HEK293 (cell line): ENCODE measurements around the gene AARSD1.

ENCODE experiments used
- CTCF ChIA-PET: fragments of 350-600 bp; formaldehyde crosslinking; extraction: SDS; loops from one replicate; lab custom pipeline; 2021; ENCODE audit warnings: antibody characterized with exemption; lab: Yijun Ruan, JAX
- POLR2A ChIA-PET: fragments of 300-600 bp; formaldehyde crosslinking; extraction: SDS; loops from one replicate; lab custom pipeline; 2020; ENCODE audit warnings: antibody characterized with exemption, inconsistent platforms; lab: Yijun Ruan, JAX
- H3K27ac ChIP-seq: fragments of 200-500 bp; sonication (Bioruptor generic); 2 replicates; pipeline ENCODE4 v1.5.1; 2014; ENCODE audit warnings: low read depth, low read length, control low read depth, inconsistent platforms; ENCODE audit errors: extremely low read depth
- H3K36me3 ChIP-seq, 2 experiments: fragments of 200-500 bp in 1 of 2; sonication (Bioruptor generic) in 1 of 2; 1 replicate in 1 of 2; 2 replicates in 1 of 2; pipeline ENCODE4 v1.5.1; 2014 to 2017; ENCODE audit warnings: inconsistent platforms in 2 of 2, low read length in 2 of 2; ENCODE audit not compliant: control insufficient read depth in 2 of 2, insufficient read depth in 1 of 2
- H3K4me1 ChIP-seq: fragments of 200-500 bp; sonication (Bioruptor generic); 2 replicates; pipeline ENCODE4 v1.5.1; 2014; ENCODE audit warnings: mild to moderate bottlenecking, low read length, inconsistent platforms; ENCODE audit not compliant: control insufficient read depth, insufficient read depth
- H3K4me3 ChIP-seq: 2 replicates; pipeline ENCODE4 v1.5.1; 2011; ENCODE audit warnings: low read depth, mild to moderate bottlenecking, control low read depth, low read length, moderate library complexity
- H3K9me3 ChIP-seq: fragments of 200-500 bp; sonication (Bioruptor generic); 2 replicates; pipeline ENCODE4 v1.5.1; 2014; ENCODE audit warnings: low read depth, low read length, inconsistent platforms; ENCODE audit not compliant: control insufficient read depth, insufficient read depth
- FEZF1 ChIP-seq: fragments of 450-650 bp; formaldehyde crosslinking; IDR thresholded peaks from 2 replicates; pipeline ENCODE4 v1.5.1; 2016; ENCODE audit warnings: missing biosample characterization, missing genetic modification characterization
- MZF1 ChIP-seq: fragments of 450-650 bp; formaldehyde crosslinking; IDR thresholded peaks from 2 replicates; pipeline ENCODE4 v1.5.1; 2017; ENCODE audit warnings: missing biosample characterization, missing genetic modification characterization, borderline replicate concordance
- ZFP41 ChIP-seq: fragments of 450-650 bp; formaldehyde crosslinking; IDR thresholded peaks from 2 replicates; pipeline ENCODE4 v1.5.1; 2016; ENCODE audit warnings: missing biosample characterization, missing genetic modification characterization, borderline replicate concordance
- ZNF354C ChIP-seq: fragments of 450-650 bp; formaldehyde crosslinking; IDR thresholded peaks from 2 replicates; pipeline ENCODE4 v1.5.1; 2016; ENCODE audit warnings: missing biosample characterization, missing genetic modification characterization, low read depth, borderline replicate concordance
- ZNF600 ChIP-seq: fragments of 450-650 bp; formaldehyde crosslinking; IDR thresholded peaks from 2 replicates; pipeline ENCODE4 v1.5.1; 2016; ENCODE audit warnings: missing biosample characterization, missing genetic modification characterization
- ZNF747 ChIP-seq: fragments of 450-650 bp; formaldehyde crosslinking; IDR thresholded peaks from 2 replicates; pipeline ENCODE4 v1.5.1; 2016; ENCODE audit warnings: missing biosample characterization, missing genetic modification characterization
- ZNF837 ChIP-seq: fragments of 450-650 bp; formaldehyde crosslinking; IDR thresholded peaks from 2 replicates; pipeline ENCODE4 v1.5.1; 2016; ENCODE audit warnings: missing biosample characterization, missing genetic modification characterization
- TF ChIP-seq, protein P1 (sequence below): fragments of 450-650 bp; formaldehyde crosslinking; IDR thresholded peaks from 2 replicates; pipeline ENCODE4 v1.5.1; 2016; ENCODE audit warnings: missing biosample characterization, missing genetic modification characterization
- TF ChIP-seq, protein P2 (sequence below): fragments of 450-650 bp; formaldehyde crosslinking; IDR thresholded peaks from 2 replicates; pipeline ENCODE4 v1.5.1; 2016; ENCODE audit warnings: missing biosample characterization, missing genetic modification characterization
- TF ChIP-seq, protein P3 (sequence below): fragments of 450-650 bp; formaldehyde crosslinking; IDR thresholded peaks from 2 replicates; pipeline ENCODE4 v1.5.1; 2016; ENCODE audit warnings: missing biosample characterization, missing genetic modification characterization
- TF ChIP-seq, protein P4 (sequence below): fragments of 450-650 bp; IDR thresholded peaks from 2 replicates; pipeline ENCODE4 v1.5.1; 2018; ENCODE audit warnings: missing biosample characterization, mild to moderate bottlenecking, missing genetic modification characterization
- TF ChIP-seq, protein P5 (sequence below): fragments of 450-650 bp; formaldehyde crosslinking; IDR thresholded peaks from 2 replicates; pipeline ENCODE4 v1.5.1; 2016; ENCODE audit warnings: missing biosample characterization, missing genetic modification characterization

Gene AARSD1

DNA sequence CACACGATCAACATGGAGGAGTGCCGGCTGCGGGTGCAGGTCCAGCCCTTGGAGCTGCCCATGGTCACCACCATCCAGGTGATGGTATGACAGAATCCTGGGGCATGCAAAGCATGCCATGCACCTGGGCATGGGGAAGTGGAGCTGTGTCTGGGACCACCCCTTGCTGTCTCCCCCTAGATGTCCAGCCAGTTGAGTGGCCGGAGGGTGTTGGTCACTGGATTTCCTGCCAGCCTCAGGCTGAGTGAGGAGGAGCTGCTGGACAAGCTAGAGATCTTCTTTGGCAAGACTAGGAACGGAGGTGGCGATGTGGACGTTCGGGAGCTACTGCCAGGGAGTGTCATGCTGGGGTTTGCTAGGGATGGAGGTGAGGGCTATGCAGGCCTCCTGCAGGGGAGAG is 49.0 kb upstream of the AARSD1 start:
- no peaks in the 10 kb centered on the region; the same call in 1 of the 2 replicates for H3K4me1 ChIP-seq
- H3K4me3 ChIP-seq: no peak overlapping the region
- H3K36me3 ChIP-seq: peaks cover 0 to 48% of the 10 kb centered on the region in 2 experiments; a peak in 2 of 3 replicates
- POLR2A ChIA-PET: interaction anchor here (0.6 to 2.7 kb wide), 5 partner anchors 8 to 15 kb away, joined by 3 to 14 read pairs (median 6); partner anchors contain the start of genes RPL27 and VAT1
- CTCF ChIA-PET: interaction anchor here (0.6 to 0.7 kb wide), 2 partner anchors 170 to 198 kb away, joined by 3 read pairs; no protein-coding TSS in a partner anchor
- TF ChIP-seq ZNF354C (tag by site-specific recombination) (no peak), ZNF600 (tag by site-specific recombination) (peak; percentile 45; the same call in 1 of the 2 replicates)
- TF ChIP-seq, all 188 proteins: peak for 1
- no peak overlapping the region for H3K27ac ChIP-seq
- no peaks in the 10 kb centered on the region for H3K9me3 ChIP-seq

DNA sequence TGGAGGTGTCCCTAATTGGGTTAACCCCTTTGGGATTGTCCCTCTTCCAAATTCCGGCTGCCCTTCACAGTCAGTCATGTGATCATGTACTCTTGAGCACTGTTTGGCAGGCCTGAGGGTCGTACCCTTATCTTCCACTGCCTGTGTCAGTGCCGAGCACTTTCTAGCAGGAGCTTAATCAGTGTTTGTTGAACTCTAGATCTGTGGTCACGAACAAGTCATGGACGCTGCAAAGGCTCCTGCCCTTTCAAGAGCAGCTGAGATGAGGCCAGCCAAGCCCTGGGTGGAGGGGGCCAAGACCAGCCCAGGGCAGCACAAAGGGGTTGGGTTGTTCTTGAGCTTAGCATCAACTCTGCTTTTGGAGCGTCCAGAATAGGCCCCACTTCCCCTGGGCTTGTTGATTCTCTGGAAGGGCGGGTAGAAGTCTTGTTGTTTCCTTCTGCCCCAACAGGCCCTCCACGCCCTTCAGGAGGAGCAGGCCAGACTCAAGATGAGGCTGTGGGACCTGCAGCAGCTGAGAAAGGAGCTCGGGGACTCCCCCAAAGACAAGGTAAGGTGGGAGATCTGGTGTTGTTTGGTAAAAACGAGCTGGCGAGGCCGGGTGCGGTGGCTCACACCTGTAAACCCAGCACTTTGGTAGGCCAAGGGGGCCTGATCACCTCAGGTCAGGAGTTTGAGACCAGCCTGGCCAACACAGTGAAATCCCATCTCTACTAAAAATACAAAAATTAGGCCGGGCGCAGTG is 47.6 kb upstream of the AARSD1 start:
- peaks cover 0 to 39% of the 10 kb centered on the region in 2 experiments; a peak in 1 of 3 replicates for H3K36me3 ChIP-seq
- H3K4me1 ChIP-seq: no peaks in the 10 kb centered on the region
- H3K27ac ChIP-seq: no peak overlapping the region
- ChIA-PET POLR2A (interaction anchor here (1.3 to 3.4 kb wide), 4 partner anchors 10 to 14 kb away, joined by 5 to 29 read pairs (median 10); partner anchors contain the start of genes RPL27 and VAT1), CTCF (interaction anchor here (0.6 to 1.3 kb wide), 3 partner anchors 12 to 552 kb away, joined by 3 to 5 read pairs (median 3); no protein-coding TSS in a partner anchor)
- no peaks in the 10 kb centered on the region for H3K9me3 ChIP-seq
- no peak for TF ChIP-seq ZNF747 (tag by site-specific recombination)
- TF ChIP-seq, protein P1, sequence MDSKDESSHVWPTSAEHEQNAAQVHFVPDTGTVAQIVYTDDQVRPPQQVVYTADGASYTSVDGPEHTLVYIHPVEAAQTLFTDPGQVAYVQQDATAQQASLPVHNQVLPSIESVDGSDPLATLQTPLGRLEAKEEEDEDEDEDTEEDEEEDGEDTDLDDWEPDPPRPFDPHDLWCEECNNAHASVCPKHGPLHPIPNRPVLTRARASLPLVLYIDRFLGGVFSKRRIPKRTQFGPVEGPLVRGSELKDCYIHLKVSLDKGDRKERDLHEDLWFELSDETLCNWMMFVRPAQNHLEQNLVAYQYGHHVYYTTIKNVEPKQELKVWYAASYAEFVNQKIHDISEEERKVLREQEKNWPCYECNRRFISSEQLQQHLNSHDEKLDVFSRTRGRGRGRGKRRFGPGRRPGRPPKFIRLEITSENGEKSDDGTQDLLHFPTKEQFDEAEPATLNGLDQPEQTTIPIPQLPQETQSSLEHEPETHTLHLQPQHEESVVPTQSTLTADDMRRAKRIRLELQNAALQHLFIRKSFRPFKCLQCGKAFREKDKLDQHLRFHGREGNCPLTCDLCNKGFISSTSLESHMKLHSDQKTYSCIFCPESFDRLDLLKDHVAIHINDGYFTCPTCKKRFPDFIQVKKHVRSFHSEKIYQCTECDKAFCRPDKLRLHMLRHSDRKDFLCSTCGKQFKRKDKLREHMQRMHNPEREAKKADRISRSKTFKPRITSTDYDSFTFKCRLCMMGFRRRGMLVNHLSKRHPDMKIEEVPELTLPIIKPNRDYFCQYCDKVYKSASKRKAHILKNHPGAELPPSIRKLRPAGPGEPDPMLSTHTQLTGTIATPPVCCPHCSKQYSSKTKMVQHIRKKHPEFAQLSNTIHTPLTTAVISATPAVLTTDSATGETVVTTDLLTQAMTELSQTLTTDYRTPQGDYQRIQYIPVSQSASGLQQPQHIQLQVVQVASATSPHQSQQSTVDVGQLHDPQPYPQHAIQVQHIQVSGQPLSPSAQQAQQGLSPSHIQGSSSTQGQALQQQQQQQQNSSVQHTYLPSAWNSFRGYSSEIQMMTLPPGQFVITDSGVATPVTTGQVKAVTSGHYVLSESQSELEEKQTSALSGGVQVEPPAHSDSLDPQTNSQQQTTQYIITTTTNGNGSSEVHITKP (tag by site-specific recombination): no peak
- no peak for TF ChIP-seq FEZF1 (tag by site-specific recombination)
- TF ChIP-seq ZFP41 (tag by site-specific recombination): no peak
- TF ChIP-seq ZNF837 (tag by site-specific recombination): no peak
- TF ChIP-seq, protein P2, sequence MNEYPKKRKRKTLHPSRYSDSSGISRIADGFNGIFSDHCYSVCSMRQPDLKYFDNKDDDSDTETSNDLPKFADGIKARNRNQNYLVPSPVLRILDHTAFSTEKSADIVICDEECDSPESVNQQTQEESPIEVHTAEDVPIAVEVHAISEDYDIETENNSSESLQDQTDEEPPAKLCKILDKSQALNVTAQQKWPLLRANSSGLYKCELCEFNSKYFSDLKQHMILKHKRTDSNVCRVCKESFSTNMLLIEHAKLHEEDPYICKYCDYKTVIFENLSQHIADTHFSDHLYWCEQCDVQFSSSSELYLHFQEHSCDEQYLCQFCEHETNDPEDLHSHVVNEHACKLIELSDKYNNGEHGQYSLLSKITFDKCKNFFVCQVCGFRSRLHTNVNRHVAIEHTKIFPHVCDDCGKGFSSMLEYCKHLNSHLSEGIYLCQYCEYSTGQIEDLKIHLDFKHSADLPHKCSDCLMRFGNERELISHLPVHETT (tag by site-specific recombination): no peak
- no peak for TF ChIP-seq MZF1 (tag by site-specific recombination)
- TF ChIP-seq, protein P3, sequence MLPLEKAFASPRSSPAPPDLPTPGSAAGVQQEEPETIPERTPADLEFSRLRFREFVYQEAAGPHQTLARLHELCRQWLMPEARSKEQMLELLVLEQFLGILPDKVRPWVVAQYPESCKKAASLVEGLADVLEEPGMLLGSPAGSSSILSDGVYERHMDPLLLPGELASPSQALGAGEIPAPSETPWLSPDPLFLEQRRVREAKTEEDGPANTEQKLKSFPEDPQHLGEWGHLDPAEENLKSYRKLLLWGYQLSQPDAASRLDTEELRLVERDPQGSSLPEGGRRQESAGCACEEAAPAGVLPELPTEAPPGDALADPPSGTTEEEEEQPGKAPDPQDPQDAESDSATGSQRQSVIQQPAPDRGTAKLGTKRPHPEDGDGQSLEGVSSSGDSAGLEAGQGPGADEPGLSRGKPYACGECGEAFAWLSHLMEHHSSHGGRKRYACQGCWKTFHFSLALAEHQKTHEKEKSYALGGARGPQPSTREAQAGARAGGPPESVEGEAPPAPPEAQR (tag by site-specific recombination): no peak
- TF ChIP-seq, protein P4, sequence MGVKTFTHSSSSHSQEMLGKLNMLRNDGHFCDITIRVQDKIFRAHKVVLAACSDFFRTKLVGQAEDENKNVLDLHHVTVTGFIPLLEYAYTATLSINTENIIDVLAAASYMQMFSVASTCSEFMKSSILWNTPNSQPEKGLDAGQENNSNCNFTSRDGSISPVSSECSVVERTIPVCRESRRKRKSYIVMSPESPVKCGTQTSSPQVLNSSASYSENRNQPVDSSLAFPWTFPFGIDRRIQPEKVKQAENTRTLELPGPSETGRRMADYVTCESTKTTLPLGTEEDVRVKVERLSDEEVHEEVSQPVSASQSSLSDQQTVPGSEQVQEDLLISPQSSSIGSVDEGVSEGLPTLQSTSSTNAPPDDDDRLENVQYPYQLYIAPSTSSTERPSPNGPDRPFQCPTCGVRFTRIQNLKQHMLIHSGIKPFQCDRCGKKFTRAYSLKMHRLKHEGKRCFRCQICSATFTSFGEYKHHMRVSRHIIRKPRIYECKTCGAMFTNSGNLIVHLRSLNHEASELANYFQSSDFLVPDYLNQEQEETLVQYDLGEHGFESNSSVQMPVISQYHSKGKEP (tag by site-specific recombination): no peak
- TF ChIP-seq, protein P5, sequence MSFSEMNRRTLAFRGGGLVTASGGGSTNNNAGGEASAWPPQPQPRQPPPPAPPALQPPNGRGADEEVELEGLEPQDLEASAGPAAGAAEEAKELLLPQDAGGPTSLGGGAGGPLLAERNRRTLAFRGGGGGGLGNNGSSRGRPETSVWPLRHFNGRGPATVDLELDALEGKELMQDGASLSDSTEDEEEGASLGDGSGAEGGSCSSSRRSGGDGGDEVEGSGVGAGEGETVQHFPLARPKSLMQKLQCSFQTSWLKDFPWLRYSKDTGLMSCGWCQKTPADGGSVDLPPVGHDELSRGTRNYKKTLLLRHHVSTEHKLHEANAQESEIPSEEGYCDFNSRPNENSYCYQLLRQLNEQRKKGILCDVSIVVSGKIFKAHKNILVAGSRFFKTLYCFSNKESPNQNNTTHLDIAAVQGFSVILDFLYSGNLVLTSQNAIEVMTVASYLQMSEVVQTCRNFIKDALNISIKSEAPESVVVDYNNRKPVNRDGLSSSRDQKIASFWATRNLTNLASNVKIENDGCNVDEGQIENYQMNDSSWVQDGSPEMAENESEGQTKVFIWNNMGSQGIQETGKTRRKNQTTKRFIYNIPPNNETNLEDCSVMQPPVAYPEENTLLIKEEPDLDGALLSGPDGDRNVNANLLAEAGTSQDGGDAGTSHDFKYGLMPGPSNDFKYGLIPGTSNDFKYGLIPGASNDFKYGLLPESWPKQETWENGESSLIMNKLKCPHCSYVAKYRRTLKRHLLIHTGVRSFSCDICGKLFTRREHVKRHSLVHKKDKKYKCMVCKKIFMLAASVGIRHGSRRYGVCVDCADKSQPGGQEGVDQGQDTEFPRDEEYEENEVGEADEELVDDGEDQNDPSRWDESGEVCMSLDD: no peak
- no peak overlapping the region for H3K4me3 ChIP-seq
